ENCODE measurements around the gene MARCHF5.
"Not testable (repeated sequence)": the region's sequence is repeated elsewhere in the genome, so short reads cannot be mapped to it uniquely, and the experiment has no call there.

The MARCHF5 gene

GRCh38 chr10:92305133-92306072, 14.4 kb downstream of the MARCHF5 start:
- DNase-seq: no peak

- DNase-seq: no peak
These were observed 18.3 kb downstream of the MARCHF5 start for GRCh38 chr10:92309272-92309671.

GRCh38 chr10:92313750-92314149, 22.8 kb downstream of the MARCHF5 start:
- no peak for DNase-seq

- no peak for DNase-seq
These were observed 25.6 kb downstream of the MARCHF5 start for GRCh38 chr10:92316610-92317009.

- no peak for DNase-seq
These were observed 32.1 kb downstream of the MARCHF5 start for GRCh38 chr10:92323079-92323478.

- DNase-seq: no peak
These were observed 36.8 kb downstream of the MARCHF5 start for GRCh38 chr10:92327445-92328433.

- no peak for DNase-seq
These were observed 38.0 kb downstream of the MARCHF5 start for GRCh38 chr10:92328993-92329392.

- not testable (repeated sequence) for DNase-seq
These were observed 39.0 kb downstream of the MARCHF5 start for GRCh38 chr10:92329927-92330326.

GRCh38 chr10:92342796-92343195, 51.8 kb downstream of the MARCHF5 start:
- no peak for DNase-seq

GRCh38 chr10:92345575-92345974, 54.6 kb downstream of the MARCHF5 start:
- not testable (repeated sequence) for DNase-seq

- not testable (repeated sequence) for DNase-seq
These were observed 56.2 kb downstream of the MARCHF5 start for GRCh38 chr10:92347035-92347676.

GRCh38 chr10:92350411-92350810, 59.4 kb downstream of the MARCHF5 start:
- DNase-seq: no peak

- DNase-seq: no peak
These were observed 63.6 kb downstream of the MARCHF5 start for GRCh38 chr10:92354587-92354986.

GRCh38 chr10:92356041-92356440, 65.1 kb downstream of the MARCHF5 start:
- no peak for DNase-seq

- no peak for DNase-seq
These were observed 72.5 kb downstream of the MARCHF5 start for GRCh38 chr10:92363498-92363897.

GRCh38 chr10:92366412-92367021, 75.5 kb downstream of the MARCHF5 start:
- DNase-seq: no peak

GRCh38 chr10:92377962-92378361, 87.0 kb downstream of the MARCHF5 start:
- no peak for DNase-seq

- no peak for DNase-seq
These were observed 90.6 kb downstream of the MARCHF5 start for GRCh38 chr10:92381543-92381954.

- DNase-seq: no peak
These were observed 91.7 kb downstream of the MARCHF5 start for GRCh38 chr10:92382631-92383030.

- DNase-seq: no peak
These were observed 93.8 kb downstream of the MARCHF5 start for GRCh38 chr10:92384741-92385140.

- no peak for DNase-seq
These were observed 94.9 kb downstream of the MARCHF5 start for GRCh38 chr10:92385831-92386230.

- DNase-seq: no peak
These were observed 96.4 kb downstream of the MARCHF5 start for GRCh38 chr10:92387289-92387940.

Measured in NCI-H1092 treated with DMSO at 0.1 percent for 48 hours (cell line).